ENCODE results near the gene DMBT1.
"Not testable (repeated sequence)": the region's sequence is repeated elsewhere in the genome, so short reads cannot be mapped to it uniquely, and the experiment has no call there.

DMBT1 gene

DNA sequence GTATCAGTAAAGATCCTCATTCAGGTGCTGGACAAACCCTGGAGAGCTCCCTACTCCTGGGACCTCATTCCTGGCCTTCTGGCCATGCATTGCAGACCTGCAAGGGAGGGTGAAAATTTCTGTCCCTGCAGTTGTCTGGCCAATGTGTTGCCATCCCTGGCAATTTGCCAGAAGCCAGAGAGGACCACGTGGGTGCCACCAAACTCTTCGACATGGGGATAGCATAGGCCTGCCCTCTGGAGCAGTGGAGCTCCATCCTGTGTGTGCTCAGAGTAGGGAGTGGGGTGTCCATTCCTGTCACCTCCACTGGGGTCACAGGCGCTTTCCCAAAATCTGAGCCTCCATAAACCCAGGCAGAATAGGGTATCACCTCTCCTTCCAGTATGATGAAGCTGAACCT is 31.2 kb downstream of the DMBT1 start:
- Histone ChIP-seq H3K4me3 (ENCODE audit: low read depth, low read length) (no peak overlapping the region), H3K36me3 (ENCODE audit: control insufficient read depth, insufficient read depth, low read length) (no peaks in the 10 kb centered on the region), H3K9ac (ENCODE audit: low read depth, low read length) (no peak overlapping the region), H3K9me3 (ENCODE audit: control insufficient read depth, insufficient read depth, low read length) (no peaks in the 10 kb centered on the region), H3K4me1 (ENCODE audit: control insufficient read depth, insufficient read depth, low read length) (no peaks in the 10 kb centered on the region), H3K27me3 (ENCODE audit: control insufficient read depth, insufficient read depth, low read length) (no peaks in the 10 kb centered on the region)

DNA sequence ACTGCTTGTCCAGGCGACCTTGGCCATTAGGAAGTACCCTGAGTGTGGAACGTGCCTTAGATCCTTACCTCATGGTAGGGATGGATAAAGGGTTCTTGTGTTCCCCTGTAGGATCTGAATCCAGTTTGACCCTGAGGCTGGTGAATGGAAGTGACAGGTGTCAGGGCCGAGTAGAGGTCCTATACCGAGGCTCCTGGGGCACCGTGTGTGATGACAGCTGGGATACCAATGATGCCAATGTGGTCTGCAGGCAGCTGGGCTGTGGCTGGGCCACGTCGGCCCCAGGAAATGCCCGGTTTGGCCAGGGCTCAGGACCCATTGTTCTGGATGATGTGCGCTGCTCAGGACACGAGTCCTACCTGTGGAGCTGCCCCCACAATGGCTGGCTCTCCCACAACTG is 31.6 kb downstream of the DMBT1 start:
- Histone ChIP-seq H3K9ac (ENCODE audit: low read depth, low read length) (no peak overlapping the region), H3K4me1 (ENCODE audit: control insufficient read depth, insufficient read depth, low read length) (no peaks in the 10 kb centered on the region), H3K36me3 (ENCODE audit: control insufficient read depth, insufficient read depth, low read length) (no peaks in the 10 kb centered on the region), H3K4me3 (ENCODE audit: low read depth, low read length) (no peak overlapping the region), H3K9me3 (ENCODE audit: control insufficient read depth, insufficient read depth, low read length) (no peaks in the 10 kb centered on the region), H3K27me3 (ENCODE audit: control insufficient read depth, insufficient read depth, low read length) (no peaks in the 10 kb centered on the region)

DNA sequence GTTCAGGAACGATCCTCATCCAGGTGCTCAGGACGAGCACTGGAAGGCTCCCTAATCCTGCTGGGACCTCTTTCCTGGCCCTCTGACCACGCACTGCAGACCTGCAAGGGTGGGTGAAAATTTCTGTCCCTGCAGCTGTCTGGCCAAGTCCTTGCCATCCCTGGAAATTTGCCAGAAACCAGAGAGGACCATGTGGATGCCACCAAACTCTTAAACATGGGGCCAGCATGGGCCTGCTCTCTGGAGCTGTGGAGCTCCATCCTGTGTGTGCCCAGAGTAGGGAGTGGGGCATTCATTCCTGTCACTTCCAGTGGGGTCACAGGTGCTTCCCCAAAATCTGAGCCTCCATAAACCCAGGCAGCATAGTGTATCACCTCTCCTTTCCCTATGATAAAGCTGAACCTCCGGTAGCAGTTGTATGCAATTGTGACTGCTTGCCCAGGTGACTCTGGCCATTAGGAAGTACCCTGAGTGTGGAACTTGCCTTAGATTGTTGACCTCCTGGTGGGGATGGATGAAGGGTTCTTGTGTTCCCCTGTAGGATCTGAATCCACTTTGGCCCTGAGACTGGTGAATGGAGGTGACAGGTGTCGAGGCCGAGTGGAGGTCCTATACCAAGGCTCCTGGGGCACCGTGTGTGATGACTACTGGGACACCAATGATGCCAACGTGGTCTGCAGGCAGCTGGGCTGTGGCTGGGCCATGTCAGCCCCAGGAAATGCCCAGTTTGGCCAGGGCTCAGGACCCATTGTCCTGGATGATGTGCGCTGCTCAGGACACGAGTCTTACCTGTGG is 57.1 kb downstream of the DMBT1 start:
- Histone ChIP-seq H3K4me1 (ENCODE audit: control insufficient read depth, insufficient read depth, low read length) (no peaks in the 10 kb centered on the region), H3K36me3 (ENCODE audit: control insufficient read depth, insufficient read depth, low read length) (no peaks in the 10 kb centered on the region), H3K4me3 (ENCODE audit: low read depth, low read length) (no peak overlapping the region), H3K9me3 (ENCODE audit: control insufficient read depth, insufficient read depth, low read length) (no peaks in the 10 kb centered on the region), H3K27me3 (ENCODE audit: control insufficient read depth, insufficient read depth, low read length) (no peaks in the 10 kb centered on the region), H3K9ac (ENCODE audit: low read depth, low read length) (no peak overlapping the region)

DNA sequence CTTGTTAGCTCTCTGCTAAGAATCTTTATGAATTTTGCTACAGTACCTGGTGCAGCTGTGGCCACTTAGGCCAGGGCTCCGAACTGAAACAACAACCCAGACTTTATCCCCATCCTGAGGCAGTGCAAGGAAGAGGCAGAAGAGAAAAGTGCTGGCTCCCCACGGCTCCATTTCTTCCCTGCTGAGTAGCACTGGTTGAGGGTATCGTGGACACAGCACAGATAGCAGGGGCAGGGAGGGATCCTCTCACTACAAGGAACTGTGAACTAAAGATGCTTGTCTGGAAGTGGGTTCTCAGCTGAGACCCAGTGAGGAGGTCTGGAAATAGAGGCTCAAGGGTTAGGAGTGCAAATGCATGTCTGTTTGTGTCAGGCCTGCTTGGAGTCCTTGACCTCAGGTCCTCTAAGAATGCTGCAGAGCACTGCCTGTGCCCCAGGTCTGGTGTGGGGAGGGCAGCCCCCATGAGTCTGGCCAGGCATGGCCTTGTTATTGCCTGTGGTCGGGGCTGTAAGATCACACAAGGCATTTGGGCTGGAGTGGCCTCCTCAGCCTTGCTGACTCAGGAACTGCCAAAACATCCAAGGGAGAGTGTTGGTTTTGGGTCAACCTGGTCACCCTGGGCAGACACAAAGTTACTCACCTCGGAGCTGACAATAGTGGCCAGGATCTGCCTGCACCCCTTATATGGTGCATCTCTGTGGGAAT is 58.1 kb downstream of the DMBT1 start:
- Histone ChIP-seq H3K9ac (ENCODE audit: low read depth, low read length) (no peak overlapping the region), H3K27me3 (ENCODE audit: control insufficient read depth, insufficient read depth, low read length) (no peaks in the 10 kb centered on the region), H3K4me3 (ENCODE audit: low read depth, low read length) (no peak overlapping the region), H3K36me3 (ENCODE audit: control insufficient read depth, insufficient read depth, low read length) (no peaks in the 10 kb centered on the region), H3K9me3 (ENCODE audit: control insufficient read depth, insufficient read depth, low read length) (no peaks in the 10 kb centered on the region), H3K4me1 (ENCODE audit: control insufficient read depth, insufficient read depth, low read length) (no peaks in the 10 kb centered on the region)

DNA sequence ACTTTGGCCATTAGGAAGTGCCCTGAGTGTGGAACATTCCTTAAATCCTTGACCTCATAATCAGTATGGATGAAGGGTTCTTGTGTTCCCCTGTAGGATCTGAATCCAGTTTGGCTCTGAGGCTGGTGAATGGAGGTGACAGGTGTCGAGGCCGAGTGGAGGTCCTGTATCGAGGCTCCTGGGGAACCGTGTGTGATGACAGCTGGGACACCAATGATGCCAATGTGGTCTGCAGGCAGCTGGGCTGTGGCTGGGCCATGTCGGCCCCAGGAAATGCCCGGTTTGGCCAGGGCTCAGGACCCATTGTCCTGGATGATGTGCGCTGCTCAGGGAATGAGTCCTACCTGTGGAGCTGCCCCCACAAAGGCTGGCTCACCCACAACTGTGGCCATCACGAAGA is 60.4 kb downstream of the DMBT1 start:
- H3K9me3 ChIP-seq (ENCODE audit: control insufficient read depth, insufficient read depth, low read length); H3K9ac ChIP-seq (ENCODE audit: low read depth, low read length); H3K4me1 ChIP-seq (ENCODE audit: control insufficient read depth, insufficient read depth, low read length); H3K27me3 ChIP-seq (ENCODE audit: control insufficient read depth, insufficient read depth, low read length); H3K36me3 ChIP-seq (ENCODE audit: control insufficient read depth, insufficient read depth, low read length); H3K4me3 ChIP-seq (ENCODE audit: low read depth, low read length): not testable (repeated sequence)

DNA sequence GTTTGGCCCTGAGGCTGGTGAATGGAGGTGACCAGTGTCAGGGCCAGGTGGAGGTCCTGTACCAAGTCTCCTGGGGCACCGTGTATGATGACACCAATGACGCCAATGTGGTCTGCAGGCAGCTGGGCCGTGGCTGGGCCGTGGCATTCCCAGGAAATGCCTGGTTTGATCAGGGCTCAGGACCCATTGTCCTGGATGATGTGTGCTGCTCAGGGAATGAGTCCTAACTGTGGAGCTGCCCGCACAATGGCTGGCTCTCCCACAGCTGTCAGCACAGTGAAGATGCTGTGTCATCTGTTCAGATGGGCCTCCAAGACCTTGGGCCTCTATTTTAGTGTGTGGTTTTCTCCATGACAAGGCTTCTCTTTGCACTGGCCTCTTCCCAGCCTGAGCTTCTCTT is 64.0 kb downstream of the DMBT1 start:
- no peaks in the 10 kb centered on the region for H3K9me3 ChIP-seq (ENCODE audit: control insufficient read depth, insufficient read depth, low read length)
- no peaks in the 10 kb centered on the region for H3K4me1 ChIP-seq (ENCODE audit: control insufficient read depth, insufficient read depth, low read length)
- H3K27me3 ChIP-seq (ENCODE audit: control insufficient read depth, insufficient read depth, low read length): no peaks in the 10 kb centered on the region
- H3K4me3 ChIP-seq (ENCODE audit: low read depth, low read length): no peak overlapping the region
- H3K9ac ChIP-seq (ENCODE audit: low read depth, low read length): no peak overlapping the region
- no peaks in the 10 kb centered on the region for H3K36me3 ChIP-seq (ENCODE audit: control insufficient read depth, insufficient read depth, low read length)

DNA sequence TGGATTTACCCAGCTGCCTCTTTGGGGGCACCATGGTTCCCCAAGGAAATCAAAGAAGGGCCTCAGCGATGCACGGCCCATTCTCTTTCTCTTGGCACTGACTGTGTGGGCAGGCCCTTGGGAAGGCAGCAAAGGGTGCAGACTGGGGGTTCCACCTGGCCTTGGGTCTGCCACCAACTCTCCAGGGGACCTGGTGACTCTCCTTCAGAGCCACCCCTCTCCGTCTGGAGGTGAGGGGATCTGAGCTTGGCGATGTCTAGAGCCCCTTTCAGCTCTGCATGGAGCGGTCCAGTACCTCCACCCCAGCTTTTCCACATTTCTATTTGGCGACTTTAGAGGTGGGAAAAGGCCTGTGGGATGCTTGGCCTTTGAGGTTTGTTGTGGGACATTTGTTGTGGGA is 70.0 kb downstream of the DMBT1 start:
- no peak overlapping the region for H3K4me3 ChIP-seq (ENCODE audit: low read depth, low read length)
- H3K27me3 ChIP-seq (ENCODE audit: control insufficient read depth, insufficient read depth, low read length): no peaks in the 10 kb centered on the region
- H3K9me3 ChIP-seq (ENCODE audit: control insufficient read depth, insufficient read depth, low read length): no peaks in the 10 kb centered on the region
- H3K36me3 ChIP-seq (ENCODE audit: control insufficient read depth, insufficient read depth, low read length): no peaks in the 10 kb centered on the region
- H3K4me1 ChIP-seq (ENCODE audit: control insufficient read depth, insufficient read depth, low read length): no peaks in the 10 kb centered on the region
- H3K9ac ChIP-seq (ENCODE audit: low read depth, low read length): no peak overlapping the region

DNA sequence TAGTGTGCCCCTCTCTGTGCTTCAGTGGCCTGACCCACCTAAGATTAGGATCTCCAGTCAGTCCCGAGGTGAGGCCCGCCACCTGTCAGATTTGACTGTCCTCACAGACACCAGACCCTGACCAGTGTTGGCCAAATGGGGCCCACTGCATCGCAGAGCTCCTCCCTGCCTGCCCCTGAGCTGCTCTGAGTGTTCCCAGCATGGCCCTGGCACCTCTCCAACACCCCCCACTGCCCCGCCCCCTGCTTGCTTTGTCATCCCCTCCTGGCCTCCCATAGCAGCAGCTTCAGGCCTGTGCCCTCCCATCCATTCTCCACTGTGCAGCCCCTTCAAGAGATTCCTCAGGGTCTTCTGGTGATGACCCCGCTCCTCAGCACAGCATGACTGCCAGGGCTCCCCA is 71.5 kb downstream of the DMBT1 start:
- no peak overlapping the region for H3K9ac ChIP-seq (ENCODE audit: low read depth, low read length)
- no peaks in the 10 kb centered on the region for H3K4me1 ChIP-seq (ENCODE audit: control insufficient read depth, insufficient read depth, low read length)
- H3K27me3 ChIP-seq (ENCODE audit: control insufficient read depth, insufficient read depth, low read length): no peaks in the 10 kb centered on the region
- H3K9me3 ChIP-seq (ENCODE audit: control insufficient read depth, insufficient read depth, low read length): no peaks in the 10 kb centered on the region
- no peaks in the 10 kb centered on the region for H3K36me3 ChIP-seq (ENCODE audit: control insufficient read depth, insufficient read depth, low read length)
- H3K4me3 ChIP-seq (ENCODE audit: low read depth, low read length): no peak overlapping the region

DNA sequence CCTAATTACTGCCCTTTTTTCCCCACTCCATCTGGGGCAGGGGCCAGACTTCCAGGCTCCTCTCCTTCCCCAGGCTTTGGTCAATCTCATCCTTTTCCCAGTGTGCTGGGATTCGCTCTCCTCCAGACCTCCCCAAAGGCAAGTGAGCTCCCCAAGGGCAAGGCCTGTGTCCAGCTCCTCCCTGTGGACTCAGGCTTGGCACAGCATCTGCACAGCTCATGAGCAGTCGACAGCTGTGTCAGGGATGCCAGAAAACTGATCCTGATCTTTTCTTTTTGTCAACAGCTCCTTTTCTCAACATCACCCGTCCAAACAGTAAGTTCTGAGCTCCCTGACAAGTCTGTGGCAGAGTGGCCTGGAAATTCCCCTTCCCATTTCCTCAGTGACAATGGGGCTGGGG is 72.0 kb downstream of the DMBT1 start:
- Histone ChIP-seq H3K36me3 (ENCODE audit: control insufficient read depth, insufficient read depth, low read length) (no peaks in the 10 kb centered on the region), H3K4me1 (ENCODE audit: control insufficient read depth, insufficient read depth, low read length) (no peaks in the 10 kb centered on the region), H3K27me3 (ENCODE audit: control insufficient read depth, insufficient read depth, low read length) (no peaks in the 10 kb centered on the region), H3K4me3 (ENCODE audit: low read depth, low read length) (no peak overlapping the region), H3K9ac (ENCODE audit: low read depth, low read length) (no peak overlapping the region), H3K9me3 (ENCODE audit: control insufficient read depth, insufficient read depth, low read length) (no peaks in the 10 kb centered on the region)

DNA sequence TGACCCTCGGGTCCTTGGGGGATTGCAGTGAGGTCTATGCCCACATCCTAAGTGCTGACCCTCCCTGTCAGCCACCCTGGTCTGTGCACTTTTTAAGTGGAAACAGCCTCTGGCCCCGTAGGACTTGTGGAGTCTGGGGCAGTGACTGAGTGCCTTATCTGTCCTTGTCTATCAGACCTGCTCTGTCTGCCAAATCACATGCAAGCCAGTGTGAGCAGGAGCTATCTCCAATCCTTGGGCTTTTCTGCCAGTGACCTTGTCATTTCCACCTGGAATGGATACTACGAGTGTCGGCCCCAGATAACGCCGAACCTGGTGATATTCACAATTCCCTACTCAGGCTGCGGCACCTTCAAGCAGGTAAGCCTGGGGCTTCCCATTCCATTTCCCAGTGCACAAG is 76.4 kb downstream of the DMBT1 start:
- Histone ChIP-seq H3K4me3 (ENCODE audit: low read depth, low read length) (no peak overlapping the region), H3K4me1 (ENCODE audit: control insufficient read depth, insufficient read depth, low read length) (no peaks in the 10 kb centered on the region), H3K27me3 (ENCODE audit: control insufficient read depth, insufficient read depth, low read length) (no peaks in the 10 kb centered on the region), H3K9me3 (ENCODE audit: control insufficient read depth, insufficient read depth, low read length) (no peaks in the 10 kb centered on the region), H3K36me3 (ENCODE audit: control insufficient read depth, insufficient read depth, low read length) (no peaks in the 10 kb centered on the region), H3K9ac (ENCODE audit: low read depth, low read length) (no peak overlapping the region)

DNA sequence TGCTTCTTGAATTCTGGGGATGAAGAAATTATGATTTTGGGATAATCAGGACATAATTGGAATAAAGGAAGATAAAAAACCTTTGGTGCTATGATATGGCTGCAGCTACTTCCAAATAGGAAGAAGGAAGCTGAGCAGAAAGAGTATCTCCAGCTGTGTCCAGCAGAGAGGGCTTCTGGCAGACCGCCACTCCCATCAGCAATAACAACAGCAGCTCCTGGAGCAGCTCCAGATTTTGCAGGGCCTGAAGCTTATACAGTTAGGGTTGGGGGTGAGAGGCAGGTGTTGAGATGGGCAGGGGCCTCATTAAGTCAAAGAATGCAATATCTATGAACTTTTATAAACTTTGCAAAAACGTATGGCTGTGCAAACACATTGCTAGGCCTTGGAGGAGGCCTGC is 76.8 kb downstream of the DMBT1 start:
- H3K9ac ChIP-seq (ENCODE audit: low read depth, low read length): no peak overlapping the region
- H3K9me3 ChIP-seq (ENCODE audit: control insufficient read depth, insufficient read depth, low read length): no peaks in the 10 kb centered on the region
- no peaks in the 10 kb centered on the region for H3K4me1 ChIP-seq (ENCODE audit: control insufficient read depth, insufficient read depth, low read length)
- no peaks in the 10 kb centered on the region for H3K27me3 ChIP-seq (ENCODE audit: control insufficient read depth, insufficient read depth, low read length)
- no peak overlapping the region for H3K4me3 ChIP-seq (ENCODE audit: low read depth, low read length)
- no peaks in the 10 kb centered on the region for H3K36me3 ChIP-seq (ENCODE audit: control insufficient read depth, insufficient read depth, low read length)

DNA sequence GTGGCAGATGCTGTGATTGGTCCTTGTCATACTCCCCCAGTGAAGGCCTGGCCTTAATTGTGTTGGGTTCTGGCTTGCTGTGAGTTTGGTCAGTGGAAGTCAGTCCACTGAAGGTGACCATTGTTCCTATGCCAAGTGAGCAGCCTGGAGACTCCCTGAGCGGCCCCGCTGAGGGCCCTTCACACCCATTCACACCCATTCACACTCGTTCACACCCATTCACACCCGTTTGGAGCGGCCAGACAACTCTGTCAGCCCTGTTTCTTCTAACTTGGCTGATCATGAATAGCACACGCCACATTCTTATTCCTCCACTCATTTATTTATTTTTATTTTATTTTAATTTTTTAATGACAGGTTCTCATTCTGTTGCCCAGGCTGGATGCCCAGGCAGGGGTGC is 77.6 kb downstream of the DMBT1 start:
- Histone ChIP-seq H3K9ac (ENCODE audit: low read depth, low read length) (no peak overlapping the region), H3K36me3 (ENCODE audit: control insufficient read depth, insufficient read depth, low read length) (no peaks in the 10 kb centered on the region), H3K27me3 (ENCODE audit: control insufficient read depth, insufficient read depth, low read length) (no peaks in the 10 kb centered on the region), H3K4me3 (ENCODE audit: low read depth, low read length) (no peak overlapping the region), H3K9me3 (ENCODE audit: control insufficient read depth, insufficient read depth, low read length) (no peaks in the 10 kb centered on the region), H3K4me1 (ENCODE audit: control insufficient read depth, insufficient read depth, low read length) (no peaks in the 10 kb centered on the region)

Data from iPS-15b (cell line).